Pancreas (tissue), 10 donors: ENCODE measurements around the gene FHIT. TPM values are rescaled to one million over a fixed set of nuclear protein-coding genes. Genes with fewer than 3 reads are reported as not detected.

Experiments
- ATAC-seq, 4 donors: fragments of 200-7000 bp; cut with Tn5 transposase; one replicate each; pipeline versions ENCODE4 v1.8.0 to v1.9.1; 2020; ENCODE audit warnings: mild to moderate bottlenecking in 4 of 4, moderate library complexity in 4 of 4
- DNase-seq, 6 donors: peaks; one replicate each; pipeline ENCODE4 v3.0.0-alpha.2; 2020
- FAIRE-seq: peaks from 2 replicates; lab custom pipeline; 2012; peaks lifted over from hg19 to GRCh38; lab: Jason Lieb, UNC
- H3K27ac ChIP-seq, 4 donors: fragments of 200-600 bp; sonication (generic); 1 replicate in 3 of 4; 2 replicates in 1 of 4; pipeline versions ENCODE4 v1.5.0 to v1.8.0; 2020
- H3K27me3 ChIP-seq, 4 donors: fragments of 200-600 bp; one replicate each; pipeline ENCODE4 v1.8.0; 2021
- H3K36me3 ChIP-seq, 3 donors: fragments of 200-600 bp; sonication (generic) in 1 of 3; one replicate each; pipeline versions ENCODE4 v1.5.0 to v1.8.0; 2020 to 2021
- H3K4me1 ChIP-seq, 3 donors: fragments of 200-600 bp; one replicate each; pipeline ENCODE4 v1.8.0; 2021
- H3K4me3 ChIP-seq, 4 donors: fragments of 200-600 bp; sonication (generic) in 2 of 4; one replicate each; pipeline versions ENCODE4 v1.5.0 to v1.8.0; 2020 to 2021
- H3K9me3 ChIP-seq, 4 donors: fragments of 200-600 bp; one replicate each; pipeline ENCODE4 v1.8.0; 2021
- WGBS, 2 donors: extraction: QIAGEN DNeasy Blood & Tissue Kit; methylation state at CpG; one replicate each; pipeline ENCODE4 v1.1.7; 2013; 5-methylcytosine and 5-hydroxymethylcytosine counted together
- intact Hi-C, 3 donors: fragments of 100-400 bp; cut with DNase I; formaldehyde crosslinking; loops; one replicate each; pipeline versions ENCODE4 v1.11.1 to v1.14.2; 2022
- polyA plus RNA-seq, 2 donors: library from polyadenylated mRNA; stranded (reverse); fragments of 200-250 nt; gene quantifications; one replicate each; pipeline ENCODE4 v1.2.3, GENCODE V29; 2013
- total RNA-seq, 6 donors: library from RNA; stranded (reverse); fragmentation: NEBNext Ultra II Directional in 4 of 6; extraction: Animal tissue kit (Norgen Biotek cat#: 25700) in 4 of 6; gene quantifications; one replicate each; pipeline versions ENCODE4 v1.2.1 to v1.2.4, GENCODE V29; 2021 to 2023
- TF ChIP-seq, protein P1 (sequence below), 4 donors: fragments of 200-600 bp; sonication (generic) in 3 of 4; IDR thresholded peaks; one replicate each; pipeline versions ENCODE4 v1.5.0 to v1.8.0; 2021; ENCODE audit warnings: antibody characterized with exemption in 4 of 4
- donor health status: healthy with polysubstance abuse.
- donor health status: DM: no; HTN: no; CAD: no; lungs with moderate emphysema.
- donor health status: DM: no; HTN: no; CAD: no.
- donor health status: control.
- donor health status: control.
- donor health status: Bipolar disorder and iron deficiency.
- donor health status: DM: yes; HTN: yes; CAD: no.
- donor health status: DM: no; HTN: no; CAD: no.
- donor health status: DM: no; HTN: no; CAD: no.
- donor health status: DM: yes; HTN: yes; CAD: no.

FHIT gene
- total and polyA plus RNA-seq, 8 donors, result 4.8 to 15.7 (median 8.0) TPM

DNA sequence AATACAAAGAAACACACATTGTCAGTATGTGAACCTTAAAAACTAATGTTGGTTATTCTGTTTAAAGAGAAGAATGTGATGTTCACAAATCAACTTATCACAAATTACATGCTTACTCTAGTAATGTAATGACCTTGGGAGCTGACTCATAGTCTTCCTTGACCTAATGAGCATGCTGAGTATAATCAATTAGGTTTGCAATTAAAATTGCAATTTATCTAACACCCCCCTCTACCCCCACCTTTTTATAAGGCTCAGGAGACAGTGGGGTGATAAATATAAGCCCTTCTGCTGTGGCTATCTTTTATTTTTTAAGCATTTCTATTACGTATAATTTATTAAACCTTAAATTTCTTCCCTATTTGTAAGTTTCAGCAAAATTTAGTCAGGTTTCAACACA, 1253.7 kb downstream of the FHIT start:
- no peaks in the 10 kb centered on the region for H3K4me1 ChIP-seq
- 93 to 94% methylated on average over 1 of the region's 1 CpG for WGBS, 2 donors
- no peak for DNase-seq
- no peaks in the 10 kb centered on the region for H3K36me3 ChIP-seq
- no peak for ATAC-seq
- intact Hi-C loops, result no loop called here
- no peak for FAIRE-seq
- H3K27ac ChIP-seq, result no peak overlapping the region
- TF ChIP-seq, protein P1, sequence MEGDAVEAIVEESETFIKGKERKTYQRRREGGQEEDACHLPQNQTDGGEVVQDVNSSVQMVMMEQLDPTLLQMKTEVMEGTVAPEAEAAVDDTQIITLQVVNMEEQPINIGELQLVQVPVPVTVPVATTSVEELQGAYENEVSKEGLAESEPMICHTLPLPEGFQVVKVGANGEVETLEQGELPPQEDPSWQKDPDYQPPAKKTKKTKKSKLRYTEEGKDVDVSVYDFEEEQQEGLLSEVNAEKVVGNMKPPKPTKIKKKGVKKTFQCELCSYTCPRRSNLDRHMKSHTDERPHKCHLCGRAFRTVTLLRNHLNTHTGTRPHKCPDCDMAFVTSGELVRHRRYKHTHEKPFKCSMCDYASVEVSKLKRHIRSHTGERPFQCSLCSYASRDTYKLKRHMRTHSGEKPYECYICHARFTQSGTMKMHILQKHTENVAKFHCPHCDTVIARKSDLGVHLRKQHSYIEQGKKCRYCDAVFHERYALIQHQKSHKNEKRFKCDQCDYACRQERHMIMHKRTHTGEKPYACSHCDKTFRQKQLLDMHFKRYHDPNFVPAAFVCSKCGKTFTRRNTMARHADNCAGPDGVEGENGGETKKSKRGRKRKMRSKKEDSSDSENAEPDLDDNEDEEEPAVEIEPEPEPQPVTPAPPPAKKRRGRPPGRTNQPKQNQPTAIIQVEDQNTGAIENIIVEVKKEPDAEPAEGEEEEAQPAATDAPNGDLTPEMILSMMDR (IDR thresholded peaks at IDR 0.05), result no peak
- H3K27me3 ChIP-seq, result no peaks in the 10 kb centered on the region
- no peak overlapping the region for H3K4me3 ChIP-seq
- H3K9me3 ChIP-seq, result no peaks in the 10 kb centered on the region

DNA sequence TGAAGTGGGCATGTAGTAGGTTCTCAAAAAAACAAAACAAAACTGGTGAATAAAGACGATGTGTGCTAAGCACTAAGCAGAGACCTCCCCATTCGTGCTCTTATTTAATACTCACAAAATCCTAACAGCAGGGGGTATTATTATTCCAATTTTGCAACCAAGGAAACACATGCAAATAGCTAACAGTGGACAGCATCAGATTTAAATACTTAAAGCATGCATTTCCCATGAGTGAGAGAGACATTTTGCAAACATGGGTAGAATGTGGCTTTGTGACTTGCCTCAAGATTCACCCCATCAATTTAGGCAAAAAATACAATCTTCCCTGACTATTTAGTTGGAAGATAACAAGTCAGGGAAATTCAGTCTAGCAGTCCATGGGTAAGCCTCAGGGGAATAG, 1255.2 kb downstream of the FHIT start:
- intact Hi-C loops, result no loop called here
- H3K9me3 ChIP-seq, result no peaks in the 10 kb centered on the region
- DNase-seq, result no peak
- no peaks in the 10 kb centered on the region for H3K36me3 ChIP-seq
- ATAC-seq, result no peak
- H3K4me1 ChIP-seq, result no peaks in the 10 kb centered on the region
- TF ChIP-seq, protein P1 (IDR thresholded peaks at IDR 0.05), result no peak
- H3K4me3 ChIP-seq, result no peak overlapping the region
- H3K27ac ChIP-seq, result no peak overlapping the region
- H3K27me3 ChIP-seq, result no peaks in the 10 kb centered on the region
- 84 to 86% methylated on average over 2 of the region's 2 CpGs for WGBS, 2 donors
- FAIRE-seq, result no peak

DNA sequence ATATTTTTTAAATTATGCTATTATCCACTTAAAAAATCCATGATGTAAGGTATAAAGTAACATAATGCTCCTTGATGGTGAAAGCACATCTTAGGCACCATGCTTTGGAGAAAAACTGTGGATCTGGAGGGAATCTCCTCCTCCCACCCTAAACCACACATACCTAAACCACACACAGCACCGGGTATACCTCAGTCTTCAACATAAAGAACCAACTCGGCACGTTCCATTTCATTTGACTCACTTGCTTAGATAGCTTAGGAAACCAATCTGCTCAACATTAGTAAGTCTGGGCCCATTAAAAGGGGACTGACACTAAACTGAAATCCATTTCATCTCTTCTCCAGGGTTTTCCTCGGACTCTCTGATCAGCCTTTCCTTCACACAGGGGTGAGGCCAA, 1255.7 kb downstream of the FHIT start:
- FAIRE-seq, result no peak
- no peak for ATAC-seq
- TF ChIP-seq, protein P1 (IDR thresholded peaks at IDR 0.05), result no peak
- H3K36me3 ChIP-seq, result no peaks in the 10 kb centered on the region
- H3K4me1 ChIP-seq, result no peaks in the 10 kb centered on the region
- no peaks in the 10 kb centered on the region for H3K9me3 ChIP-seq
- H3K27ac ChIP-seq, result no peak overlapping the region
- no peaks in the 10 kb centered on the region for H3K27me3 ChIP-seq
- H3K4me3 ChIP-seq, result no peak overlapping the region
- 90 to 92% methylated on average over 4 of the region's 4 CpGs for WGBS, 2 donors
- no peak for DNase-seq
- intact Hi-C loops, result no loop called here

DNA sequence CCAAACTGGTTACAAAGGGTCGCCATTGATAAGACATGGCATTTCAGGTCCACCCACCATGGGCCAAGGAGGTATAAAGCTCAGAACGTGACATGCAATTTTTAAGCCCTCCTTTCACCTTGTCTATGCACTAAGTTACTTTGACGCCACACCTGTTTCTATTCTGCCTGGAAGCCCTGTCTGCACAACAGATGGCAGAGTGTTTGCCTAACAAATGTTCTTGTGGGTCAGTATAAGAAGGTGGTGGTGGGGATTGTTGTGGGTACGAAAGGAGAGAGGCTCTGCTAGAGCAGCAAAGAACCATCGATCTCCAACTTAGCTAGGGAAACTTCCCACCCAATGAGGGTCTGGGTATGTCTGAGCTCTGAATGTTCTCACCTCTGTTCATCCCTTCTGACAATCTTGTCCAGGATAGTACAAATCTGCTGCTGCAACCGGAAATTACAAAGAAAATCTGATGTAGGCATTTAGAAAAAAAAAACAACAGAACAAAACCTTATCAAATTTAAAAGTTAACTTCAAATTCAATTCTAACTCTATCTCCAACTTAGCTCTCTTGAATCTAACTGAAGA, 1256.4 kb downstream of the FHIT start:
- no peaks in the 10 kb centered on the region for H3K27me3 ChIP-seq
- peak in 2 of 4 donors; percentile 36 to 64 for ATAC-seq
- no peaks in the 10 kb centered on the region for H3K4me1 ChIP-seq
- no peak overlapping the region for H3K27ac ChIP-seq
- 88 to 89% methylated on average over 6 of the region's 6 CpGs for WGBS, 2 donors
- H3K36me3 ChIP-seq, result no peaks in the 10 kb centered on the region
- no peaks in the 10 kb centered on the region for H3K9me3 ChIP-seq
- DNase-seq, result no peak
- H3K4me3 ChIP-seq, result no peak overlapping the region
- TF ChIP-seq, protein P1 (IDR thresholded peaks at IDR 0.05), result no peak
- no peak for FAIRE-seq
- intact Hi-C loops, result no loop called here

DNA sequence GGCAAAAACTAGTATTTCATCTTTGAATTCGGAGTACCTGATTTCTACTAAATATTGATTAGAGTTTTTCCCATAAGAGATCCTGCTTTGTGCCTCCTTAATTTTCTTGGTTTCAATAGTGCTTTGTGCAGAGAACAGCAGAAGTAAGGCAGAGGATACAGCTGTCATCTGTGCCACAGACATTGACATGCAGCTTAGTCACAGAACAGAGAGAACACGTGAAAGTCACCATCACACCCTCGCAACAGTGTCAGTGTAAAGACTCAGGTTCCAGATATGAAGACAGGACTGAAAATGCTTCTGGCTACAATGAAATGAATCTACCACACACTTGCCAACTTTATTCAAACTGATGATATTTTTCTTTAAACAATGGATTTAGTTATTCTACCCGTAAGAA, 1258.7 kb downstream of the FHIT start:
- DNase-seq (no peak), FAIRE-seq (no peak), ATAC-seq (no peak)
- Histone ChIP-seq H3K27ac (no peak overlapping the region), H3K9me3 (no peaks in the 10 kb centered on the region), H3K27me3 (no peaks in the 10 kb centered on the region), H3K4me3 (no peak overlapping the region), H3K36me3 (no peaks in the 10 kb centered on the region), H3K4me1 (no peaks in the 10 kb centered on the region)
- TF ChIP-seq, protein P1 (IDR thresholded peaks at IDR 0.05), result no peak
- intact Hi-C loops, result no loop called here
- 86 to 93% methylated on average over 4 of the region's 4 CpGs for WGBS, 2 donors
